Mucosa of descending colon (tissue), 3 donors: Measurements from ENCODE around the gene UPB1. TPM values are rescaled to one million over a fixed set of nuclear protein-coding genes. Genes with fewer than 3 reads are reported as not detected.
"Not testable (repeated sequence)": the region's sequence is repeated elsewhere in the genome, so short reads cannot be mapped to it uniquely, and the experiment has no call there.

Experiments
- ATAC-seq: fragments of 200-7000 bp; cut with Tn5 transposase; one replicate; pipeline ENCODE4 v1.9.1; 2020; ENCODE audit warnings: mild to moderate bottlenecking, moderate library complexity
- DNase-seq, 3 donors: peaks; one replicate each; pipeline ENCODE4 v3.0.0-alpha.2; 2020
- H3K36me3 ChIP-seq: fragments of 200-600 bp; one replicate; pipeline ENCODE4 v1.8.0; 2021; ENCODE audit warnings: low read depth, mild to moderate bottlenecking
- H3K4me1 ChIP-seq: fragments of 200-600 bp; one replicate; pipeline ENCODE4 v1.8.0; 2021; ENCODE audit warnings: low read depth, mild to moderate bottlenecking
- H3K4me3 ChIP-seq: fragments of 200-600 bp; one replicate; pipeline ENCODE4 v1.8.0; 2021; ENCODE audit warnings: mild to moderate bottlenecking
- H3K9me3 ChIP-seq: fragments of 200-600 bp; one replicate; pipeline ENCODE4 v1.8.0; 2021; ENCODE audit warnings: mild to moderate bottlenecking
- CTCF ChIP-seq: fragments of 200-600 bp; IDR thresholded peaks from one replicate; pipeline ENCODE4 v1.8.0; 2022; ENCODE audit warnings: antibody characterized with exemption, mild to moderate bottlenecking
- intact Hi-C, 2 donors: fragments of 100-400 bp; cut with DNase I in 1 of 2; cut with micrococcal nuclease in 1 of 2; formaldehyde crosslinking; loops; one replicate each; pipeline versions ENCODE4 v1.11.0 to v1.11.1; 2022; cut with DNase I, micrococcal nuclease
- total RNA-seq, 3 donors: library from RNA; stranded (reverse); fragmentation: NEBNext Ultra II Directional in 2 of 3; extraction: Animal tissue kit (Norgen Biotek cat#: 25700) in 2 of 3; gene quantifications; one replicate each; pipeline versions ENCODE4 v1.2.1 to v1.2.4, GENCODE V29; 2021 to 2023
- donor health status: DM: no; HTN: no; CAD: no; lungs with moderate emphysema.
- donor health status: DM: no; HTN: no; CAD: no.
- donor health status: DM: no; HTN: yes; CAD: no.

The UPB1 gene
- total RNA-seq, 3 donors from 2014 or later = 0.16 to 0.20 (median 0.19) TPM

GRCh38 chr22:24550902-24551435, 55.8 kb downstream of the UPB1 start:
- H3K9me3 ChIP-seq = no peaks in the 10 kb centered on the region
- ATAC-seq (no peak), DNase-seq (no peak)
- intact Hi-C loops = no loop called here
- TF ChIP-seq CTCF = no peak
- peaks cover 17% of the 10 kb centered on the region for H3K36me3 ChIP-seq
- no peak overlapping the region for H3K4me3 ChIP-seq
- H3K4me1 ChIP-seq = peaks cover 45% of the 10 kb centered on the region

GRCh38 chr22:24552503-24553286, 57.6 kb downstream of the UPB1 start:
- H3K36me3 ChIP-seq, H3K4me3 ChIP-seq, H3K9me3 ChIP-seq, ATAC-seq, intact Hi-C loops: not testable (repeated sequence)
- H3K4me1 ChIP-seq = peaks cover 57% of the 10 kb centered on the region
- DNase-seq = peak in 1 of 3 donors; percentile 31

- Histone ChIP-seq H3K4me1 (peaks cover 57% of the 10 kb centered on the region), H3K36me3 (no peaks in the 10 kb centered on the region), H3K4me3 (peak overlapping the region; percentile 71), H3K9me3 (no peaks in the 10 kb centered on the region)
- no peak for TF ChIP-seq CTCF
- DNase-seq (peak in 2 of 3 donors; percentile 36 to 64), ATAC-seq (no peak)
- intact Hi-C loops = no loop called here
These were observed 58.6 kb downstream of the UPB1 start for GRCh38 chr22:24553597-24554312.

- H3K36me3 ChIP-seq = no peaks in the 10 kb centered on the region
- H3K9me3 ChIP-seq = no peaks in the 10 kb centered on the region
- peak in 2 of 3 donors; percentile 65 to 66 for DNase-seq
- H3K4me1 ChIP-seq = peaks cover 54% of the 10 kb centered on the region
- no peak for ATAC-seq
- intact Hi-C loops = no loop called here
- H3K4me3 ChIP-seq = peak within 1 kb of the TSS; percentile 71
- TF ChIP-seq CTCF = no peak
These were observed 59.4 kb downstream of the UPB1 start, which contains the start of gene GUCD1 for GRCh38 chr22:24554313-24555164. Gene GUCD1 (minus strand): TSS chr22:24555138. CDS start chr22:24554991, 147 bp downstream.

- H3K9me3 ChIP-seq = no peaks in the 10 kb centered on the region
- no peaks in the 10 kb centered on the region for H3K36me3 ChIP-seq
- intact Hi-C loops = no loop called here
- peak within 1 kb of the TSS; percentile 71 for H3K4me3 ChIP-seq
- DNase-seq = peak; percentile 100
- H3K4me1 ChIP-seq = peaks cover 47% of the 10 kb centered on the region
- peak; percentile 86 for ATAC-seq
- TF ChIP-seq CTCF = no peak
These were observed 60.3 kb downstream of the UPB1 start, which contains the start of gene SNRPD3 for GRCh38 chr22:24555165-24556039. Gene SNRPD3 (plus strand): TSS chr22:24555999. CDS start chr22:24557675, 1,676 bp downstream.
